ENCODE data around the gene MVB12B. TPM values are rescaled to one million over a fixed set of nuclear protein-coding genes. Genes with fewer than 3 reads are reported as not detected.

The MVB12B gene
- total and polyA plus RNA-seq, 2 of the 13 experiments (the other 11 are each of a cell fraction or from before 2014, with no cell fraction given) = 12.1 to 30.1 TPM

DNA sequence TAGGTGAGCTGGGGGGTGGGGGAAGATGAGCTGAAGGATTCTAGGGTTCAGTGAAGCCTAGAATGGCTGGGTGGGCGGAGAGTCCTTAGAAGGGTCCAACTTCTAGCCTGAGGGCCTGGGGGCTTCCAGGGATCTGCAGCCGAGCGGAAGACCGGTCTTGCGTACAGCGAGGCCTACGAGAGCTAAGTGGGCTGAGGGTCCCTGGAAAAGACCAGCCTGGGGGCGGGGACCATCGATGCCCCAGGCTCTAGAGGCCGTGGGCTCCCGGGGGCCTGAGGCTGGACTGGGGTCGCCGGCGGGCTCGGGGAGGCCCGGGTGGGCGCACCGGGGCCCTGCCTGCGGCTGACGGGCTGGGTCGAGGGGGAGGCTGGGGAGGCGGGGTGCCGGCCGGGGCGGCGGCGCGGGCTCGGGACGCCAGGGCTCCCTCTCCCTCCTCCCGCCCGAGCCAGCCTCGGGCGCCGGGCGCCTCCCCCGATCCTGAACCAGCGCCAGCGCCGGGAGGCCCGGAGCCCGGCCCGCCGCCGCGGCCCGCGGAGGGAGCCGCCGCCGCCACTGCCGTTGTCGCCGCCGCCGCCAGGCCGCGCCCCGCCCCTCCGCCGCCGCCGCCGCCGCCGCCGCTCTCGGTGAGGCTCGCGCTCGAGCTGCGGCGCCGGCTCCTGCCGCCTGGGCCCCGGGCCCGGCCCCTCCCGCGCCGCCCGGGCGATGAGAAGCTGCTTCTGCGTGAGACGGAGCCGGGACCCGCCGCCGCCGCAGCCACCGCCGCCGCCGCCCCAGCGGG is at the start of gene MVB12B (continued):
- TF ChIP-seq, protein P1, sequence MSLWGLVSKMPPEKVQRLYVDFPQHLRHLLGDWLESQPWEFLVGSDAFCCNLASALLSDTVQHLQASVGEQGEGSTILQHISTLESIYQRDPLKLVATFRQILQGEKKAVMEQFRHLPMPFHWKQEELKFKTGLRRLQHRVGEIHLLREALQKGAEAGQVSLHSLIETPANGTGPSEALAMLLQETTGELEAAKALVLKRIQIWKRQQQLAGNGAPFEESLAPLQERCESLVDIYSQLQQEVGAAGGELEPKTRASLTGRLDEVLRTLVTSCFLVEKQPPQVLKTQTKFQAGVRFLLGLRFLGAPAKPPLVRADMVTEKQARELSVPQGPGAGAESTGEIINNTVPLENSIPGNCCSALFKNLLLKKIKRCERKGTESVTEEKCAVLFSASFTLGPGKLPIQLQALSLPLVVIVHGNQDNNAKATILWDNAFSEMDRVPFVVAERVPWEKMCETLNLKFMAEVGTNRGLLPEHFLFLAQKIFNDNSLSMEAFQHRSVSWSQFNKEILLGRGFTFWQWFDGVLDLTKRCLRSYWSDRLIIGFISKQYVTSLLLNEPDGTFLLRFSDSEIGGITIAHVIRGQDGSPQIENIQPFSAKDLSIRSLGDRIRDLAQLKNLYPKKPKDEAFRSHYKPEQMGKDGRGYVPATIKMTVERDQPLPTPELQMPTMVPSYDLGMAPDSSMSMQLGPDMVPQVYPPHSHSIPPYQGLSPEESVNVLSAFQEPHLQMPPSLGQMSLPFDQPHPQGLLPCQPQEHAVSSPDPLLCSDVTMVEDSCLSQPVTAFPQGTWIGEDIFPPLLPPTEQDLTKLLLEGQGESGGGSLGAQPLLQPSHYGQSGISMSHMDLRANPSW (CRISPR knock-in tag; IDR thresholded peaks at IDR 0.05; ENCODE audit: borderline replicate concordance) = no peak
- TF ChIP-seq DNMT1 (CRISPR knock-in tag; IDR thresholded peaks at IDR 0.05) (no peak), GABPB1 (CRISPR knock-in tag; IDR thresholded peaks at IDR 0.05) (peak; percentile 22; the same call in 1 of the 2 replicates), KLF13 (CRISPR knock-in tag; IDR thresholded peaks at IDR 0.05) (no peak), HOXD1 (CRISPR knock-in tag; IDR thresholded peaks at IDR 0.05) (no peak), ZNF749 (CRISPR knock-in tag; IDR thresholded peaks at IDR 0.05; ENCODE audit: borderline replicate concordance) (no peak), ZNF225 (CRISPR knock-in tag; IDR thresholded peaks at IDR 0.05) (no peak), FOXP1 (IDR thresholded peaks at IDR 0.05) (no peak), FOXP1 (CRISPR knock-in tag; IDR thresholded peaks at IDR 0.05) (no peak), HES4 (CRISPR knock-in tag; IDR thresholded peaks at IDR 0.05; ENCODE audit: borderline replicate concordance) (no peak), ZNF674 (CRISPR knock-in tag; IDR thresholded peaks at IDR 0.05; ENCODE audit: low read depth) (no peak), CBFB (CRISPR knock-in tag; IDR thresholded peaks at IDR 0.05) (no peak), SNAI1 (CRISPR knock-in tag; IDR thresholded peaks at IDR 0.05; ENCODE audit: borderline replicate concordance) (no peak), ZNF451 (CRISPR knock-in tag; IDR thresholded peaks at IDR 0.05) (no peak), ZBTB7A (CRISPR knock-in tag; IDR thresholded peaks at IDR 0.05) (peak; percentile 14; the same call in 1 of the 2 replicates)
- TF ChIP-seq, protein P2, sequence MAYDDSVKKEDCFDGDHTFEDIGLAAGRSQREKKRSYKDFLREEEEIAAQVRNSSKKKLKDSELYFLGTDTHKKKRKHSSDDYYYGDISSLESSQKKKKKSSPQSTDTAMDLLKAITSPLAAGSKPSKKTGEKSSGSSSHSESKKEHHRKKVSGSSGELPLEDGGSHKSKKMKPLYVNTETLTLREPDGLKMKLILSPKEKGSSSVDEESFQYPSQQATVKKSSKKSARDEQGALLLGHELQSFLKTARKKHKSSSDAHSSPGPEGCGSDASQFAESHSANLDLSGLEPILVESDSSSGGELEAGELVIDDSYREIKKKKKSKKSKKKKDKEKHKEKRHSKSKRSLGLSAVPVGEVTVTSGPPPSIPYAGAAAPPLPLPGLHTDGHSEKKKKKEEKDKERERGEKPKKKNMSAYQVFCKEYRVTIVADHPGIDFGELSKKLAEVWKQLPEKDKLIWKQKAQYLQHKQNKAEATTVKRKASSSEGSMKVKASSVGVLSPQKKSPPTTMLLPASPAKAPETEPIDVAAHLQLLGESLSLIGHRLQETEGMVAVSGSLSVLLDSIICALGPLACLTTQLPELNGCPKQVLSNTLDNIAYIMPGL (CRISPR knock-in tag; IDR thresholded peaks at IDR 0.05; ENCODE audit: borderline replicate concordance in 1 of 2, low read depth in 1 of 2) = peak in 1 of 2 experiments; percentile 61; a peak in 1 of 4 replicates
- TF ChIP-seq, protein P3, sequence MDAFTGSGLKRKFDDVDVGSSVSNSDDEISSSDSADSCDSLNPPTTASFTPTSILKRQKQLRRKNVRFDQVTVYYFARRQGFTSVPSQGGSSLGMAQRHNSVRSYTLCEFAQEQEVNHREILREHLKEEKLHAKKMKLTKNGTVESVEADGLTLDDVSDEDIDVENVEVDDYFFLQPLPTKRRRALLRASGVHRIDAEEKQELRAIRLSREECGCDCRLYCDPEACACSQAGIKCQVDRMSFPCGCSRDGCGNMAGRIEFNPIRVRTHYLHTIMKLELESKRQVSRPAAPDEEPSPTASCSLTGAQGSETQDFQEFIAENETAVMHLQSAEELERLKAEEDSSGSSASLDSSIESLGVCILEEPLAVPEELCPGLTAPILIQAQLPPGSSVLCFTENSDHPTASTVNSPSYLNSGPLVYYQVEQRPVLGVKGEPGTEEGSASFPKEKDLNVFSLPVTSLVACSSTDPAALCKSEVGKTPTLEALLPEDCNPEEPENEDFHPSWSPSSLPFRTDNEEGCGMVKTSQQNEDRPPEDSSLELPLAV (CRISPR knock-in tag; conservative IDR thresholded peaks at IDR 0.05; ENCODE audit: low read depth) = no peak
- TF ChIP-seq, protein P4, sequence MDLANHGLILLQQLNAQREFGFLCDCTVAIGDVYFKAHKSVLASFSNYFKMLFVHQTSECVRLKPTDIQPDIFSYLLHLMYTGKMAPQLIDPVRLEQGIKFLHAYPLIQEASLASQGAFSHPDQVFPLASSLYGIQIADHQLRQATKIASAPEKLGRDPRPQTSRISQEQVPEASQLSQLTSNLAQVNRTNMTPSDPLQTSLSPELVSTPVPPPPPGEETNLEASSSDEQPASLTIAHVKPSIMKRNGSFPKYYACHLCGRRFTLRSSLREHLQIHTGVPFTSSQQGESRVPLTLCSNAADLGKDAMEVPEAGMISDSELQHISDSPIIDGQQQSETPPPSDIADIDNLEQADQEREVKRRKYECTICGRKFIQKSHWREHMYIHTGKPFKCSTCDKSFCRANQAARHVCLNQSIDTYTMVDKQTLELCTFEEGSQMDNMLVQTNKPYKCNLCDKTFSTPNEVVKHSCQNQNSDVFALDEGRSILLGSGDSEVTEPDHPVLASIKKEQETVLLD (CRISPR knock-in tag; IDR thresholded peaks at IDR 0.05; ENCODE audit: low read depth) = no peak; the same call in 1 of the 2 replicates
- TF ChIP-seq, protein P5, sequence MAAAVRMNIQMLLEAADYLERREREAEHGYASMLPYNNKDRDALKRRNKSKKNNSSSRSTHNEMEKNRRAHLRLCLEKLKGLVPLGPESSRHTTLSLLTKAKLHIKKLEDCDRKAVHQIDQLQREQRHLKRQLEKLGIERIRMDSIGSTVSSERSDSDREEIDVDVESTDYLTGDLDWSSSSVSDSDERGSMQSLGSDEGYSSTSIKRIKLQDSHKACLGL (CRISPR knock-in tag; IDR thresholded peaks at IDR 0.05) = 0 out of 2 replicates have a peak, but pooled peaks have one; percentile 1
